Measurements from ENCODE around the gene NAALADL2. TPM values are rescaled to one million over a fixed set of nuclear protein-coding genes. Genes with fewer than 3 reads are reported as not detected.

NAALADL2 gene
- total RNA-seq, 1 donor from 2014 or later, result 36.9 TPM

Small RNA genes lying within 50 kb of the gene (microRNA-seq; reads per million reads assigned to microRNA genes)
- not detected for gene MIR4789
